ENCODE data around the gene KPNA1. TPM values are rescaled to one million over a fixed set of nuclear protein-coding genes. Genes with fewer than 3 reads are reported as not detected.

The KPNA1 gene
- polyA plus RNA-seq, 3 donors: 18.0 to 41.2 (median 38.5) TPM

GRCh38 chr3:122416966-122417365 lies 97.8 kb downstream of the KPNA1 start:
- peaks cover 3 to 25% of the 10 kb centered on the region in 2 donors for H3K36me3 ChIP-seq (replicated peaks in 1 of 2; ENCODE audit: control insufficient read depth in 1 of 2, insufficient read depth in 2 of 2, low read length in 2 of 2)
- Mint-ChIP-seq H3K27me3 (ENCODE audit: low read depth in 3 of 3) (no peaks in the 10 kb centered on the region), H3K36me3 (peaks cover 9 to 17% of the 10 kb centered on the region in 2 donors), H3K9me3 (no peaks in the 10 kb centered on the region), H3K27ac (peak overlapping the region; percentile 94 to 98 (median 95)), H3K4me1 (peaks cover 33% of the 10 kb centered on the region), H3K4me3 (peak overlapping the region; percentile 93 to 95)
- no peaks in the 10 kb centered on the region for H3K27me3 ChIP-seq (ENCODE audit: control insufficient read depth in 2 of 2, insufficient read depth in 2 of 2, low read length in 2 of 2)
- H3K9ac ChIP-seq (ENCODE audit: insufficient read depth, low read length, poor library complexity, severe bottlenecking): peak overlapping the region; percentile 81
- H3K79me2 ChIP-seq (ENCODE audit: insufficient read depth, low read length): peaks cover 84% of the 10 kb centered on the region
- H4K20me1 ChIP-seq (ENCODE audit: insufficient read depth, low read length): peaks cover 7% of the 10 kb centered on the region
- H3K4me2 ChIP-seq (replicated peaks; ENCODE audit: extremely low read depth, low read length, poor library complexity, severe bottlenecking): peak overlapping the region; percentile 89
- peak overlapping the region; percentile 73 to 97 (median 94) for H3K4me3 ChIP-seq (replicated peaks in 1 of 3; ENCODE audit: low read depth in 2 of 3, low read length in 3 of 3)
- peaks cover 16 to 25% of the 10 kb centered on the region in 2 donors for H3K4me1 ChIP-seq (ENCODE audit: control insufficient read depth in 1 of 2, insufficient read depth in 2 of 2, low read length in 2 of 2)
- H3K27ac ChIP-seq (ENCODE audit: low read depth in 1 of 2, low read length in 2 of 2): peak overlapping the region in 1 of 2 donors; percentile 92
- H3K9me3 ChIP-seq (replicated peaks in 1 of 2; ENCODE audit: control insufficient read depth in 1 of 2, insufficient read depth in 1 of 2, low read length in 2 of 2): no peaks in the 10 kb centered on the region
- peak in 1 of 3 donors; percentile 4 for DNase-seq
- peak overlapping the region; percentile 84 for H2AFZ ChIP-seq (ENCODE audit: insufficient read depth, low read depth, low read length, poor library complexity, severe bottlenecking)
- intact Hi-C loops (cut with micrococcal nuclease): loop anchor here (5.0 to 10.0 kb wide), 3 partner anchors 35 to 872 kb away; partner anchors contain the start of genes POLQ (in 2 of the 2), FAM162A (in 1 of the 2), KPNA1 (in 1 of the 2) and MIX23 (in 1 of the 2)
- TF ChIP-seq CTCF (IDR thresholded peaks at IDR 0.05): no peak
- WGBS (ENCODE audit: insufficient coverage): 54% methylated on average over 8 of the region's 14 CpGs

GRCh38 chr3:122415762-122416654 lies 98.7 kb downstream of the KPNA1 start, which contains the start of gene WDR5B:
Gene WDR5B (minus strand): TSS chr3:122416062. CDS start chr3:122415528, 534 bp downstream.
- H3K9me3 Mint-ChIP-seq: no peaks in the 10 kb centered on the region
- H3K9ac ChIP-seq (ENCODE audit: insufficient read depth, low read length, poor library complexity, severe bottlenecking): peak within 1 kb of the TSS; percentile 81
- peak; percentile 95 to 97 (median 96) for DNase-seq
- peak within 1 kb of the TSS; percentile 79 to 92 for H3K27ac ChIP-seq (ENCODE audit: low read depth in 1 of 2, low read length in 2 of 2)
- peak within 1 kb of the TSS; percentile 89 for H3K4me2 ChIP-seq (replicated peaks; ENCODE audit: extremely low read depth, low read length, poor library complexity, severe bottlenecking)
- H2AFZ ChIP-seq (ENCODE audit: insufficient read depth, low read depth, low read length, poor library complexity, severe bottlenecking): peak within 1 kb of the TSS; percentile 84
- no peaks in the 10 kb centered on the region for H3K27me3 ChIP-seq (ENCODE audit: control insufficient read depth in 2 of 2, insufficient read depth in 2 of 2, low read length in 2 of 2)
- peak within 1 kb of the TSS; percentile 73 to 97 (median 94) for H3K4me3 ChIP-seq (replicated peaks in 1 of 3; ENCODE audit: low read depth in 2 of 3, low read length in 3 of 3)
- H3K36me3 Mint-ChIP-seq: peaks cover 4 to 17% of the 10 kb centered on the region in 2 donors
- H3K36me3 ChIP-seq (replicated peaks in 1 of 2; ENCODE audit: control insufficient read depth in 1 of 2, insufficient read depth in 2 of 2, low read length in 2 of 2): peaks cover 0 to 22% of the 10 kb centered on the region in 2 donors
- no peaks in the 10 kb centered on the region for H3K27me3 Mint-ChIP-seq (ENCODE audit: low read depth in 3 of 3)
- H3K4me3 Mint-ChIP-seq: peak within 1 kb of the TSS; percentile 93 to 95
- TF ChIP-seq CTCF (IDR thresholded peaks at IDR 0.05): no peak
- WGBS (ENCODE audit: insufficient coverage): under 1% methylated on average over 45 of the region's 48 CpGs
- H3K79me2 ChIP-seq (ENCODE audit: insufficient read depth, low read length): peaks cover 89% of the 10 kb centered on the region
- H3K4me1 Mint-ChIP-seq: peaks cover 33% of the 10 kb centered on the region
- H3K27ac Mint-ChIP-seq: peak within 1 kb of the TSS; percentile 94 to 98 (median 95)
- peaks cover 16 to 25% of the 10 kb centered on the region in 2 donors for H3K4me1 ChIP-seq (ENCODE audit: control insufficient read depth in 1 of 2, insufficient read depth in 2 of 2, low read length in 2 of 2)
- no peaks in the 10 kb centered on the region for H3K9me3 ChIP-seq (replicated peaks in 1 of 2; ENCODE audit: control insufficient read depth in 1 of 2, insufficient read depth in 1 of 2, low read length in 2 of 2)
- intact Hi-C loops (cut with micrococcal nuclease): loop anchor here (5.0 to 10.0 kb wide), 3 partner anchors 34 to 871 kb away; partner anchors contain the start of genes POLQ (in 2 of the 2), FAM162A (in 1 of the 2), KPNA1 (in 1 of the 2) and MIX23 (in 1 of the 2)
- peaks cover 7% of the 10 kb centered on the region for H4K20me1 ChIP-seq (ENCODE audit: insufficient read depth, low read length)
